GM12873 (cell line): ENCODE results near the gene IRF1.

Experiments used
- CTCF ChIP-seq: IDR thresholded peaks from 2 replicates; pipeline ENCODE4 v1.5.1; 2012; ENCODE audit warnings: low read depth, mild to moderate bottlenecking, moderate library complexity, low read length, control low read depth; ENCODE audit not compliant: insufficient read depth; ENCODE audit errors: missing control alignments

IRF1 gene

GRCh38 chr5:132475987-132476875, 14.3 kb downstream of the IRF1 start:
- TF ChIP-seq CTCF = no peak

- TF ChIP-seq CTCF = no peak
These were observed 15.1 kb downstream of the IRF1 start for GRCh38 chr5:132475497-132475882.

- TF ChIP-seq CTCF = no peak
These were observed 15.6 kb downstream of the IRF1 start for GRCh38 chr5:132474881-132475496.

GRCh38 chr5:132474131-132474723, 16.3 kb downstream of the IRF1 start:
- no peak for TF ChIP-seq CTCF

GRCh38 chr5:132473668-132474067, 16.9 kb downstream of the IRF1 start:
- no peak for TF ChIP-seq CTCF

GRCh38 chr5:132473019-132473531, 17.5 kb downstream of the IRF1 start:
- TF ChIP-seq CTCF = no peak

- no peak for TF ChIP-seq CTCF
These were observed 18.1 kb downstream of the IRF1 start for GRCh38 chr5:132472431-132472830.
